Thoracic aorta (tissue), 2 donors: ENCODE data around the gene DLGAP1. TPM values are rescaled to one million over a fixed set of nuclear protein-coding genes. Genes with fewer than 3 reads are reported as not detected.

Experiments used
- ATAC-seq: fragments of 150-250 bp; one replicate; pipeline ENCODE4 v1.8.0; 2017; ENCODE audit warnings: low read depth; ENCODE audit not compliant: insufficient number of reproducible peaks, low FRiP score
- DNase-seq: peaks from one replicate; pipeline ENCODE4 v3.0.0-alpha.2; 2020; ENCODE audit warnings: low spot score
- H3K27ac ChIP-seq, 2 donors: fragments of 200-600 bp; sonication (generic); 1 replicate in 1 of 2; 2 replicates in 1 of 2; pipeline ENCODE4 v1.5.1; 2016; ENCODE audit warnings: mild to moderate bottlenecking in 2 of 2, moderate library complexity in 2 of 2
- H3K27me3 ChIP-seq: fragments of 200-600 bp; sonication (generic); replicated peaks from 2 replicates; pipeline ENCODE4 v1.6.0; 2016; ENCODE audit warnings: mild to moderate bottlenecking; ENCODE audit not compliant: insufficient read depth
- H3K36me3 ChIP-seq: fragments of 200-600 bp; sonication (generic); one replicate; pipeline ENCODE4 v1.5.1; 2016
- H3K4me1 ChIP-seq, 2 donors: fragments of 200-600 bp; sonication (generic); 1 replicate in 1 of 2; 2 replicates in 1 of 2; pipeline versions ENCODE4 v1.5.1 to v1.6.0; 2016; ENCODE audit warnings: low read depth in 2 of 2, mild to moderate bottlenecking in 1 of 2; ENCODE audit not compliant: control insufficient read depth in 1 of 2
- H3K4me3 ChIP-seq: fragments of 200-600 bp; sonication (generic); 2 replicates; pipeline ENCODE4 v1.5.1; 2016; ENCODE audit warnings: mild to moderate bottlenecking
- H3K9me3 ChIP-seq: fragments of 200-600 bp; sonication (generic); 2 replicates; pipeline ENCODE4 v1.5.1; 2016
- total RNA-seq, 2 donors: library from RNA; depleted of rRNA; stranded (reverse); fragments of >200 nt; gene quantifications; one replicate each; pipeline versions ENCODE4 v1.1.0 to v1.2.3, GENCODE V29; 2016
- TF ChIP-seq, protein P1 (sequence below): fragments of 200-600 bp; sonication (generic); IDR thresholded peaks from one replicate; pipeline ENCODE4 v1.5.1; 2019; ENCODE audit warnings: antibody characterized with exemption

The DLGAP1 gene
- total RNA-seq, 2 donors from 2014 or later: 7.3 to 19.0 TPM

DNA sequence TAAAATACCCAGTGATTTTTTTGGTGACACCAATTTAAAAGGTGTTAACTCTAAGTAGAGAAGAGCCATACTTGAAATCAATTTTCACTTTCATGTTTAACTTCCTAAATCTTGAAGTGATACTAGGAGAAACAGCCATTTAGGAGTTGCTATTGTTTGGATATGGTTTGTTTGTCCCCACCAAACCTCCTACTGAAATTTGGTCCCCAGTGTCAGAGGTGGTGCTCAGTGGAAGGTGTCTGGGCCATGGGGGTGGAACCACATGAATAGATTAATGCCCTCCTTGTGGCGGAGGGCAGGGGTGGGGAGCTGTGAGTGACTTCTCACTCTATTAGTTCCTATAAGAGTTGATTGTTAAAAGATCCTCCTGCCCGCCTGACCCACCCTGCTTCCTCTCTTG, 377.9 kb downstream of the DLGAP1 start:
- Histone ChIP-seq H3K4me3 (no peak overlapping the region), H3K9me3 (no peaks in the 10 kb centered on the region), H3K4me1 (no peaks in the 10 kb centered on the region), H3K27ac (no peak overlapping the region), H3K36me3 (no peaks in the 10 kb centered on the region), H3K27me3 (no peaks in the 10 kb centered on the region)
- DNase-seq (no peak), ATAC-seq (no peak)
- TF ChIP-seq, protein P1, sequence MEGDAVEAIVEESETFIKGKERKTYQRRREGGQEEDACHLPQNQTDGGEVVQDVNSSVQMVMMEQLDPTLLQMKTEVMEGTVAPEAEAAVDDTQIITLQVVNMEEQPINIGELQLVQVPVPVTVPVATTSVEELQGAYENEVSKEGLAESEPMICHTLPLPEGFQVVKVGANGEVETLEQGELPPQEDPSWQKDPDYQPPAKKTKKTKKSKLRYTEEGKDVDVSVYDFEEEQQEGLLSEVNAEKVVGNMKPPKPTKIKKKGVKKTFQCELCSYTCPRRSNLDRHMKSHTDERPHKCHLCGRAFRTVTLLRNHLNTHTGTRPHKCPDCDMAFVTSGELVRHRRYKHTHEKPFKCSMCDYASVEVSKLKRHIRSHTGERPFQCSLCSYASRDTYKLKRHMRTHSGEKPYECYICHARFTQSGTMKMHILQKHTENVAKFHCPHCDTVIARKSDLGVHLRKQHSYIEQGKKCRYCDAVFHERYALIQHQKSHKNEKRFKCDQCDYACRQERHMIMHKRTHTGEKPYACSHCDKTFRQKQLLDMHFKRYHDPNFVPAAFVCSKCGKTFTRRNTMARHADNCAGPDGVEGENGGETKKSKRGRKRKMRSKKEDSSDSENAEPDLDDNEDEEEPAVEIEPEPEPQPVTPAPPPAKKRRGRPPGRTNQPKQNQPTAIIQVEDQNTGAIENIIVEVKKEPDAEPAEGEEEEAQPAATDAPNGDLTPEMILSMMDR: no peak

DNA sequence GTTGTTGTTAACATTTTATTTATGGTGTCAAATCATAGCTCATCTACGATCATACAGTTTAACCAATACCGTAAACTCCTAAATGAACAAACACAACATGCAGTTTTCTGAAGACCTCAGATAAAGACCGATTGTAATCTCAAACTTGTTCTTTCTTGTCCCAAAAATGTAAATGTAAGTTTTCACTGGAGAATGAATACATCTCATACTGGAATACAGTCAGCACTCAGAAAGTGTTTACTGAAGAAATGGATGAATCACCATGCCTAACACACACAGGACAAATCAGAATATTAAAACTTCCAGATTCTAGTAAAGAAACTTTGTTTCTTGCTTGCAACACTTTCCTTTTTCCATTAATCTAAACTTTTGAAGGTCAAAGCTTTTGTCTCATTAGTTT, 380.5 kb downstream of the DLGAP1 start:
- ATAC-seq (no peak), DNase-seq (no peak)
- Histone ChIP-seq H3K36me3 (no peaks in the 10 kb centered on the region), H3K9me3 (no peaks in the 10 kb centered on the region), H3K4me1 (no peaks in the 10 kb centered on the region), H3K27ac (no peak overlapping the region), H3K27me3 (no peaks in the 10 kb centered on the region), H3K4me3 (no peak overlapping the region)
- TF ChIP-seq, protein P1: no peak

DNA sequence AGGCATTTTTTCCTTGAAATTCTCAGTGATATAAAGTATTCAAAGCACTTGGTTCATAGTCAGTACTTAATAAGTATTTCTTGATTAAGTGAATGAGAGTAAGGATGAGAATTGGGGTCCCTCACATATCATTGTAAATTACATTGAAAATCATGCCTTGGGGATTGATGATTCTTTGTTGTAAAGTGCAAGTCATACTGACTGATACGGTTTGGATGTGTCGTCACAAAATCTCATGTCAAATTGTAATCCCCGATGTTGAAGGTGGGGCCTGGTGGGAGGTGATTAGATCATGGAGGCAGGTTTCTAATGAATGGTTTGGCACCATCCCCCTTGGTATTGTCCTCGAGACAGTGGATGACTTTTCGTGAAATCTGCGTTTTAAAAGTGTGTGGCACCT, 385.9 kb downstream of the DLGAP1 start:
- ATAC-seq: no peak
- no peaks in the 10 kb centered on the region for H3K9me3 ChIP-seq
- no peak overlapping the region for H3K27ac ChIP-seq
- no peaks in the 10 kb centered on the region for H3K27me3 ChIP-seq
- no peak overlapping the region for H3K4me3 ChIP-seq
- no peaks in the 10 kb centered on the region for H3K36me3 ChIP-seq
- TF ChIP-seq, protein P1: no peak
- no peak for DNase-seq
- no peaks in the 10 kb centered on the region for H3K4me1 ChIP-seq

DNA sequence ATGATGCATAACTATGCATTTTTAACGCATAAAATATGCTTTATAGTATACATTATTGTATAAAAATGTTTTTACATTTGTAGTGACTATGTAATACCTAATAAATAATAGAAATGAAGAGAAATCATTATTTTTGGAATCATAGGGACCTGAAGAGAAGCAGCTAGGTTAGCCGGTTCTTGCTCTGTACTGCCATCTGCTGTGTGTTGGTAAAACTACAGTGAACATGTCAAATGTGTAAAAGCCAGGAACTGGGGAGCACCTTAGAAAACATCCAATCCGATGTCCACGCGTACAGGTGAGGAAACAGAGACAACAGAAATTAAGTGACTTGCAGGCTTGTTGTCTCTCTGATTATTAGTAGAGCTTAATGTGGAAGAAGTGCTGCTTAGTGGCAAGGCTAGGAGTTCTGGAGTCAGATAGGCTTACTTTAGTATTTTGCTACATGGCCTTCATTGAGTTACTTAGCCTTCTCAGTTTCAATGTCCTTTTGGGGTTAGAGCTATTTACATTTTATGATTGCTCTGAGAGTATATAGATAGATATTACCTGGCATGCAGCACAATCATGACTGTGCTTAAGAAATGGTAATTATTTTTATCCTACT, 386.5 kb downstream of the DLGAP1 start:
- no peak for ATAC-seq
- no peaks in the 10 kb centered on the region for H3K36me3 ChIP-seq
- TF ChIP-seq, protein P1: peak; percentile 59

DNA sequence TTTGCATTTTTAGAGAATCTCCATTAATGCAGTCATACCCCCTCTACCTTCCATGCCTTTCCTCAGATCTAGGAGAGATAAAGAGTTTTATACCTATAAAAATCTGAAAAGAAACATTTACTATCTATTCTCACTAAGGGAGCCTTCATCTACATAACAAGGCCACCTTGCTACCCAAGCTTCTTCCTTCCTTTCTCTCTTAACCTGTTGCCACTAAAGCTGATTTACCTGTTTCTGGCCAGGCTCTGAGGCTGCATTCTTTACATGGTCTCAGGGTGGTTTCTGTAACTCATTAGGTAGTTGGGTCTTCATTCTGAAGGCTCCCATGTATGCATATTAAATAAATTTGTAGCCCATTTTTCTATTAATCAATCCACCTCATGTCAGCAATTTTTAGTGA, 391.6 kb downstream of the DLGAP1 start:
- Histone ChIP-seq H3K27ac (no peak overlapping the region), H3K4me3 (no peak overlapping the region), H3K36me3 (no peaks in the 10 kb centered on the region), H3K27me3 (no peaks in the 10 kb centered on the region), H3K4me1 (no peaks in the 10 kb centered on the region), H3K9me3 (peaks cover 7% of the 10 kb centered on the region)
- ATAC-seq (no peak), DNase-seq (no peak)
- TF ChIP-seq, protein P1: no peak

More for the DNA sequence above, 386.5 kb downstream of the DLGAP1 start:
- Histone ChIP-seq H3K4me3 (no peak overlapping the region), H3K27ac (no peak overlapping the region), H3K9me3 (no peaks in the 10 kb centered on the region), H3K4me1 (no peaks in the 10 kb centered on the region), H3K27me3 (no peaks in the 10 kb centered on the region)
- no peak for DNase-seq
